Measurements from ENCODE around the gene STOML3.

GRCh38 chr13:38947054-38947453 is 43.6 kb downstream of the STOML3 start:
- TF ChIP-seq POLR2AphosphoS5 (IDR thresholded peaks at IDR 0.05) (no peak), EP300 (IDR thresholded peaks at IDR 0.05) (no peak)
- TF ChIP-seq, protein P1, sequence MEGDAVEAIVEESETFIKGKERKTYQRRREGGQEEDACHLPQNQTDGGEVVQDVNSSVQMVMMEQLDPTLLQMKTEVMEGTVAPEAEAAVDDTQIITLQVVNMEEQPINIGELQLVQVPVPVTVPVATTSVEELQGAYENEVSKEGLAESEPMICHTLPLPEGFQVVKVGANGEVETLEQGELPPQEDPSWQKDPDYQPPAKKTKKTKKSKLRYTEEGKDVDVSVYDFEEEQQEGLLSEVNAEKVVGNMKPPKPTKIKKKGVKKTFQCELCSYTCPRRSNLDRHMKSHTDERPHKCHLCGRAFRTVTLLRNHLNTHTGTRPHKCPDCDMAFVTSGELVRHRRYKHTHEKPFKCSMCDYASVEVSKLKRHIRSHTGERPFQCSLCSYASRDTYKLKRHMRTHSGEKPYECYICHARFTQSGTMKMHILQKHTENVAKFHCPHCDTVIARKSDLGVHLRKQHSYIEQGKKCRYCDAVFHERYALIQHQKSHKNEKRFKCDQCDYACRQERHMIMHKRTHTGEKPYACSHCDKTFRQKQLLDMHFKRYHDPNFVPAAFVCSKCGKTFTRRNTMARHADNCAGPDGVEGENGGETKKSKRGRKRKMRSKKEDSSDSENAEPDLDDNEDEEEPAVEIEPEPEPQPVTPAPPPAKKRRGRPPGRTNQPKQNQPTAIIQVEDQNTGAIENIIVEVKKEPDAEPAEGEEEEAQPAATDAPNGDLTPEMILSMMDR (IDR thresholded peaks at IDR 0.05): no peak

Data from gastroesophageal sphincter (tissue), 3 donors.